Kidney epithelial cell (primary cell): ENCODE data around the gene LRTM2. TPM values are rescaled to one million over a fixed set of nuclear protein-coding genes. Genes with fewer than 3 reads are reported as not detected.

Experiments
- DNase-seq: peaks from one replicate; pipeline ENCODE4 v3.0.0-alpha.2; 2010; ENCODE audit warnings: low read depth
- H3K27me3 ChIP-seq: 2 replicates; pipeline ENCODE4 v1.6.0; 2011; ENCODE audit warnings: low read length; ENCODE audit not compliant: control insufficient read depth, insufficient read depth
- H3K36me3 ChIP-seq: 2 replicates; pipeline ENCODE4 v1.5.1; 2011; ENCODE audit warnings: low read length; ENCODE audit not compliant: control insufficient read depth, insufficient read depth
- H3K4me3 ChIP-seq: 2 replicates; pipeline ENCODE4 v1.5.1; 2011; ENCODE audit warnings: low read depth, mild to moderate bottlenecking, control low read depth, low read length
- total RNA-seq: library from RNA; depleted of rRNA; stranded (reverse); fragments of >200 nt; gene quantifications from 2 replicates; pipeline ENCODE4 v1.2.3, GENCODE V29; 2015
- TF ChIP-seq, protein P1 (sequence below): IDR thresholded peaks from 2 replicates; pipeline ENCODE4 v1.5.1; 2011; ENCODE audit warnings: mild to moderate bottlenecking, moderate library complexity, low read length, control low read depth, inconsistent platforms; ENCODE audit not compliant: insufficient read depth, poor library complexity, severe bottlenecking

Gene LRTM2
- total RNA-seq, 1 donor from 2014 or later, result not detected

DNA sequence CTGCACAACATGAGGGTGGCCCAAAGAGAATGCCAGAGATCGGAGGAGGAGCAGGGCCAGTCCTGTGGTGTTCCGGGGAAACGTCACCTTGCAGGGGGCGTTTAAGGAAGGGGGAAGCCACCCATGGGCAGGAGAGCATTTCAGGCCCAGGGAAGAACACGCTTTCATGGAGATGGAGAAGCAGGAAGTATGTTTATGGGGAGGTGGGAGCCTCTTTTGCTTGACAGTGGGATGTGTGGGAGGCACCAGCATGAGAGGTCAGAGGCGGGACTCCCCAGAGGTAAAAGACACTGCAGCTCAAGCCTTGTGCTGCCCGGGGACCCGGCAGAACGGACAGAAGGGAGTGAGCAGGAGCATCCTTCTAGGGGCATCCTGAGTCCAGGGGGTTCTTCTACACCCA, 1.3 kb upstream of the LRTM2 start:
- H3K4me3 ChIP-seq, result no peak overlapping the region
- no peaks in the 10 kb centered on the region for H3K36me3 ChIP-seq
- H3K27me3 ChIP-seq, result peaks cover 50% of the 10 kb centered on the region
- no peak for DNase-seq
- TF ChIP-seq, protein P1, sequence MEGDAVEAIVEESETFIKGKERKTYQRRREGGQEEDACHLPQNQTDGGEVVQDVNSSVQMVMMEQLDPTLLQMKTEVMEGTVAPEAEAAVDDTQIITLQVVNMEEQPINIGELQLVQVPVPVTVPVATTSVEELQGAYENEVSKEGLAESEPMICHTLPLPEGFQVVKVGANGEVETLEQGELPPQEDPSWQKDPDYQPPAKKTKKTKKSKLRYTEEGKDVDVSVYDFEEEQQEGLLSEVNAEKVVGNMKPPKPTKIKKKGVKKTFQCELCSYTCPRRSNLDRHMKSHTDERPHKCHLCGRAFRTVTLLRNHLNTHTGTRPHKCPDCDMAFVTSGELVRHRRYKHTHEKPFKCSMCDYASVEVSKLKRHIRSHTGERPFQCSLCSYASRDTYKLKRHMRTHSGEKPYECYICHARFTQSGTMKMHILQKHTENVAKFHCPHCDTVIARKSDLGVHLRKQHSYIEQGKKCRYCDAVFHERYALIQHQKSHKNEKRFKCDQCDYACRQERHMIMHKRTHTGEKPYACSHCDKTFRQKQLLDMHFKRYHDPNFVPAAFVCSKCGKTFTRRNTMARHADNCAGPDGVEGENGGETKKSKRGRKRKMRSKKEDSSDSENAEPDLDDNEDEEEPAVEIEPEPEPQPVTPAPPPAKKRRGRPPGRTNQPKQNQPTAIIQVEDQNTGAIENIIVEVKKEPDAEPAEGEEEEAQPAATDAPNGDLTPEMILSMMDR, result no peak

DNA sequence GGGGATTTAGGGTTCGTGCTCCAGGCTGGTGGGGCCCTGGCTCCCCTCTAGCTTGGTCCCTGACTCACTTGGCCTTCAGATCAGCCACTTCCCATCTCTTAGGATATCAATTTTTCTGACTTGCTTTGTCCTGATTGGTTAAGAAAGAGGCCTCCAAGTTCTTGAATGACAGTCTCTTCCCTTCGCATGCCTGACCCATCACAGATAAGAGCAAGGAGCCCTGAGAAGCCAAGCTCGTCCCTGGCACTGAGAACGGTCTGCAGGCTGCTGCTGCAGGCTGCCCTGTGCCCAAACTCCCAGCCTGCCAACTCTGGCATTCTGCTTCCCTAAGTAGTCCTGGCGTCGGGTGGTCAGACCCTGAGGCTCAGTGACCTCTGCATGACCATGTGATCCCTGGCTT, 794 bp upstream of the LRTM2 start:
- DNase-seq, result no peak
- Histone ChIP-seq H3K4me3 (no peak overlapping the region), H3K27me3 (peaks cover 49% of the 10 kb centered on the region), H3K36me3 (no peaks in the 10 kb centered on the region)
- TF ChIP-seq, protein P1, result no peak

DNA sequence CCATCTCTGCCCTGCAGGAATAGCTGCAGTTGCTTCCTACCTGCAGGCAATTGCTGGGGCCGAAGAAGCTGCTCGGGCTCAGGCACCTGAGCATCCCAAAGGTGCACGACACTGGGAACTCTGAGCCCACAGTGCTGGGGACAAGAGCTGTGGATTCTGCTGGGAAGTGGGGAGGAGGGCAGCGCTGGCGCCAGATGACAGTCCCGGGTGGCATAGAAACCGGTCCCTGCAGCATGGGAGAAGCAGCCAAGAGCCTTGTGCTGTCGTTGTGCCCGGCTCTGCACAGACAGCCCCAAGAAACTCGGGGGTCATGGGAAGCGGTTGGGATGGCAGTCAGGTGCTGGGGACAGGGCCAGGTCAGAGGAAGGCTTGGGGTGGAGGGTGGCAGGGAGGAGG, 529 bp downstream of the LRTM2 start:
- H3K36me3 ChIP-seq, result no peaks in the 10 kb centered on the region
- TF ChIP-seq, protein P1, result no peak
- H3K27me3 ChIP-seq, result peaks cover 59% of the 10 kb centered on the region

DNA sequence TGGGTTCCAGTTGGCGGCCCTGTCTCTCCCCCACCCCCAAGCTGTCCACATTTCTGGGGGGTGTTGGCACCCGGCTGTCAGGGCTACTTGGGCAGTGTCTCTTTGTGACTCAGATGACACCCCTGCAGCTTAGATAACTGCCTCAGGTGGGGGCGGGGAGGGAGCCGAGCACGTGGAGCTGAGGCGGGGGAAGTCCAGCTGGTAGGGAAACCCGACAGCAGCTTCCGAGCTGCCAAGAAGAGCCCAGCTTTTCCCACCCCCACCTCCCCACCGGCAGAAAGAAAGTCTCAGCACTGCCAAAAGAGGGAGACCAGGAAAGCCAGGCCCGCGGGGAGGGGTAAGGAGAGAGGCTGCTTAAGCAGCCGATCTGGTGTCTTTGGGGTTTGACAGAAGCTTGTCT, 1.4 kb downstream of the LRTM2 start:
- DNase-seq, result no peak
- TF ChIP-seq, protein P1, result no peak
- Histone ChIP-seq H3K36me3 (no peaks in the 10 kb centered on the region), H3K27me3 (peaks cover 66% of the 10 kb centered on the region), H3K4me3 (no peak overlapping the region)

More for the DNA sequence above, 529 bp downstream of the LRTM2 start:
- no peak for DNase-seq
- no peak overlapping the region for H3K4me3 ChIP-seq

DNA sequence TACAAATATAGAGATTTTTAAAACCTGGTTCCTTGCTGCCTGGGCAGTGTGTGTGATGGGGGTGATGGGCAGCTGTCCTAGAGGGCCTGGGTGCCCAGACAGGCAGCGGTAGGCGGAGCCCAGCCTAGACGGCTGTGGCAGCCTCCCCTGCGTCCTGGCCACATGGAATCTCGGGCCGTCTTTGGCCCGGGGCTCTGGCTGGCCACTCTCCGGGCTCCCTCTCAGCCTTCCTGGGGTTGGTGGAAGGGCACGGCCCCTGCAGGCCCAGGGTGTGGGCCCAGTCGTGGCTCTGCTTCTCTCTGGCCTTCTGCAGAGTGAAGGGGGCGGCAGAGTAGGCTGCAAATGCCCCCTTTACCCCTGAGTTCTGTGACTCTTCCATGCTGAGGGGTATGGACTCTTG, 2.3 kb downstream of the LRTM2 start:
- no peaks in the 10 kb centered on the region for H3K36me3 ChIP-seq
- no peak overlapping the region for H3K4me3 ChIP-seq
- peaks cover 75% of the 10 kb centered on the region for H3K27me3 ChIP-seq
- TF ChIP-seq, protein P1, result no peak
- no peak for DNase-seq

DNA sequence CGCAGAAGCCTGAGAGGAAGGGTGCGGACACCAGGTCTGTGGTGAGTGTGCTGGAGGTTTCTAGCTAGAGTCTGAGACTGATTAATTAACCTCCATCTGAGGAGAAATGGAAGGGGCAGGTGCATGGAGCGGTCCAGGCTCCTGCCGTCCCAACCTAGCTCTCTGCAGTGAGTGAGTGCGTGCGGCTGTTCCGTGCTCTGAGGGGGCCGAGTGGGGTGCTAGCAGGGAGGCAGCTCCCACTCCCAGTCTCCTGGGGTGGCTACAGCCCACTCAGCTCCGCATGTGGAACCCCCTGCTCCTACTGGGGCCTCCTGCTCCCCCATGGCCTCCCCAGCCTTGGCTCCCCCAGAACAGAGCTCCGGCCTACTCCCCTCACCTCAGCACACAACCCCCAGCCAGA, 2.9 kb downstream of the LRTM2 start:
- Histone ChIP-seq H3K36me3 (no peaks in the 10 kb centered on the region), H3K4me3 (no peak overlapping the region), H3K27me3 (peaks cover 80% of the 10 kb centered on the region)
- TF ChIP-seq, protein P1, result no peak
- no peak for DNase-seq
